ENCODE data around the gene PTPRE.

DNA sequence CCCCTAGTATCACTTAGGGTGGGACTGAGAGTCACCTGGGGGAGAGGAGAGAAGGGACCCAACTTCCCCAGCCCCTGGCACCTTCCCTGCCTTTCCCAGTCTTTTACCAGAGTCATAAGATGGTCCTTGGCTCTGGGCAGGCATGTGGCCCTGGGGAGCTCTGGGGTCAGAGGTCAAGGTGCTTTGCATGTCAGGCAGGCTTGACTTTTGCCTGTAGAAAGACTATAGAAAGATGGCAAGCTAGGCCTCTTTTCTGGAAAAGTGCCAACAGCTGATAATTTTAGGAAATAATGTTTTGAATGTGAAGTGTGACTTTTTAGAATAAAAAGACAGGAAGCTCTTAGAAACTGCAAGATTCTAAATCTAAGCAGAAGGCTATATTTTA is 151.8 kb downstream of the PTPRE start:
- TF ChIP-seq SIN3A (IDR thresholded peaks at IDR 0.05; ENCODE audit: borderline replicate concordance, insufficient read depth, low read length) = no peak
- no peak for TF ChIP-seq POLR2AphosphoS5 (IDR thresholded peaks at IDR 0.05; ENCODE audit: low read depth, low read length)
- TF ChIP-seq TAF1 (IDR thresholded peaks at IDR 0.05; ENCODE audit: borderline replicate concordance, insufficient read depth, low read length) = no peak
- no peak for TF ChIP-seq REST (IDR thresholded peaks at IDR 0.05; ENCODE audit: insufficient read depth in 1 of 2, low read depth in 2 of 2, low read length in 2 of 2)

All from PFSK-1 (cell line).